Skeletal muscle tissue (tissue), 4 donors: ENCODE results near the gene RIPOR1. TPM values are rescaled to one million over a fixed set of nuclear protein-coding genes. Genes with fewer than 3 reads are reported as not detected.
"Not testable (repeated sequence)": the region's sequence is repeated elsewhere in the genome, so short reads cannot be mapped to it uniquely, and the experiment has no call there.

Experiments
- H3K27ac ChIP-seq: one replicate; pipeline ENCODE4 v1.7.0; 2013; ENCODE audit warnings: mild to moderate bottlenecking, low read depth, low read length, inconsistent platforms
- H3K27me3 ChIP-seq, 3 donors: one replicate each; pipeline ENCODE4 v1.7.0; 2013; ENCODE audit warnings: low read length in 3 of 3; ENCODE audit not compliant: control insufficient read depth in 3 of 3, insufficient read depth in 3 of 3
- H3K36me3 ChIP-seq, 3 donors: one replicate each; pipeline ENCODE4 v1.7.0; 2013; ENCODE audit warnings: low read length in 3 of 3; ENCODE audit not compliant: control insufficient read depth in 3 of 3, insufficient read depth in 3 of 3
- H3K4me1 ChIP-seq, 3 donors: one replicate each; pipeline ENCODE4 v1.7.0; 2013; ENCODE audit warnings: low read length in 3 of 3, mild to moderate bottlenecking in 3 of 3; ENCODE audit not compliant: control insufficient read depth in 3 of 3, insufficient read depth in 3 of 3
- H3K4me3 ChIP-seq, 3 donors: one replicate each; pipeline ENCODE4 v1.7.0; 2013; ENCODE audit warnings: low read length in 3 of 3
- H3K9ac ChIP-seq, 3 donors: one replicate each; pipeline ENCODE4 v1.7.0; 2013; ENCODE audit warnings: low read length in 3 of 3, mild to moderate bottlenecking in 3 of 3, moderate library complexity in 2 of 3, low read depth in 1 of 3
- H3K9me3 ChIP-seq, 3 donors: one replicate each; pipeline ENCODE4 v1.7.0; 2013; ENCODE audit warnings: low read length in 3 of 3; ENCODE audit not compliant: control insufficient read depth in 3 of 3
- total RNA-seq: library from RNA; depleted of rRNA; stranded (reverse); fragments of >200 nt; gene quantifications from one replicate; pipeline ENCODE4 v1.2.3, GENCODE V29; 2014
- donor health status: Osteomylitis.

RIPOR1 gene
- total RNA-seq, result 30.8 TPM

GRCh38 chr16:67528222-67528869 is at the start of gene RIPOR1:
RIPOR1 (plus strand) TSS chr16:67528829; CDS start chr16:67538447, 9,618 bp downstream.
- no peaks in the 10 kb centered on the region for H3K9me3 ChIP-seq
- no peaks in the 10 kb centered on the region for H3K27me3 ChIP-seq
- no peaks in the 10 kb centered on the region for H3K36me3 ChIP-seq
- H3K4me1 ChIP-seq, result peaks cover 26 to 34% (median 30%) of the 10 kb centered on the region in 3 donors
- peak within 1 kb of the TSS; percentile 82 to 94 (median 91) for H3K4me3 ChIP-seq
- peak within 1 kb of the TSS; percentile 83 to 96 (median 96) for H3K9ac ChIP-seq
- peak within 1 kb of the TSS; percentile 86 for H3K27ac ChIP-seq

GRCh38 chr16:67480833-67481560 is 47.6 kb upstream of the RIPOR1 start, which contains the start of gene ATP6V0D1:
ATP6V0D1 (minus strand) TSS chr16:67481157; CDS start chr16:67481086, 71 bp downstream.
- Histone ChIP-seq H3K27ac (peak within 1 kb of the TSS; percentile 99), H3K4me3 (peak within 1 kb of the TSS; percentile 94 to 100 (median 98)), H3K27me3 (no peaks in the 10 kb centered on the region), H3K9ac (peak within 1 kb of the TSS; percentile 96 to 99 (median 96)), H3K9me3 (no peaks in the 10 kb centered on the region), H3K4me1 (peaks cover 28 to 39% (median 30%) of the 10 kb centered on the region in 3 donors), H3K36me3 (peaks cover 0 to 13% (median 4%) of the 10 kb centered on the region in 3 donors)

GRCh38 chr16:67481561-67482232 is 46.9 kb upstream of the RIPOR1 start:
- Histone ChIP-seq H3K4me3 (peak overlapping the region; percentile 81 to 86 (median 83)), H3K9me3 (no peaks in the 10 kb centered on the region), H3K4me1 (peaks cover 27 to 39% (median 28%) of the 10 kb centered on the region in 3 donors), H3K36me3 (peaks cover 0 to 13% (median 4%) of the 10 kb centered on the region in 3 donors), H3K27ac (peak overlapping the region; percentile 81), H3K9ac (peak overlapping the region; percentile 83 to 96 (median 90)), H3K27me3 (no peaks in the 10 kb centered on the region)

GRCh38 chr16:67482233-67482924 is 46.2 kb upstream of the RIPOR1 start:
- peaks cover 27 to 39% (median 28%) of the 10 kb centered on the region in 3 donors for H3K4me1 ChIP-seq
- no peaks in the 10 kb centered on the region for H3K27me3 ChIP-seq
- H3K27ac ChIP-seq, result no peak overlapping the region
- peaks cover 0 to 13% (median 4%) of the 10 kb centered on the region in 3 donors for H3K36me3 ChIP-seq
- peak overlapping the region; percentile 81 to 86 (median 83) for H3K4me3 ChIP-seq
- peak overlapping the region; percentile 72 to 96 (median 90) for H3K9ac ChIP-seq
- H3K9me3 ChIP-seq, result no peaks in the 10 kb centered on the region

GRCh38 chr16:67483150-67483549 is 45.5 kb upstream of the RIPOR1 start, which contains the start of gene AGRP:
AGRP (minus strand) TSS chr16:67483547; CDS start chr16:67483398, 149 bp downstream.
- Histone ChIP-seq H3K9ac (peak within 1 kb of the TSS in 2 of 3 donors; percentile 33 to 72), H3K9me3 (no peaks in the 10 kb centered on the region), H3K4me1 (peaks cover 27 to 39% (median 28%) of the 10 kb centered on the region in 3 donors), H3K27me3 (no peaks in the 10 kb centered on the region), H3K4me3 (peak within 1 kb of the TSS in 1 of 3 donors; percentile 49), H3K36me3 (peaks cover 0 to 11% (median 4%) of the 10 kb centered on the region in 3 donors), H3K27ac (no peak within 1 kb of the TSS)

GRCh38 chr16:67483731-67484525 is 44.7 kb upstream of the RIPOR1 start:
- Histone ChIP-seq H3K4me3 (no peak overlapping the region), H3K4me1 (peaks cover 27 to 36% (median 28%) of the 10 kb centered on the region in 3 donors), H3K27ac (no peak overlapping the region), H3K36me3 (peaks cover 0 to 11% (median 4%) of the 10 kb centered on the region in 3 donors), H3K9ac (no peak overlapping the region), H3K27me3 (no peaks in the 10 kb centered on the region), H3K9me3 (no peaks in the 10 kb centered on the region)

GRCh38 chr16:67486805-67487204 is 41.8 kb upstream of the RIPOR1 start:
- no peak overlapping the region for H3K9ac ChIP-seq
- peaks cover 0 to 11% (median 4%) of the 10 kb centered on the region in 3 donors for H3K36me3 ChIP-seq
- H3K4me3 ChIP-seq, result no peak overlapping the region
- peaks cover 12 to 20% (median 12%) of the 10 kb centered on the region in 3 donors for H3K4me1 ChIP-seq
- H3K27ac ChIP-seq, result no peak overlapping the region
- no peaks in the 10 kb centered on the region for H3K27me3 ChIP-seq
- H3K9me3 ChIP-seq, result no peaks in the 10 kb centered on the region

- H3K36me3 ChIP-seq, result peaks cover 0 to 11% (median 4%) of the 10 kb centered on the region in 3 donors
- not testable (repeated sequence) for H3K9ac ChIP-seq, H3K4me3 ChIP-seq, H3K27me3 ChIP-seq, H3K9me3 ChIP-seq, H3K27ac ChIP-seq
- H3K4me1 ChIP-seq, result peaks cover 4 to 12% (median 4%) of the 10 kb centered on the region in 3 donors
Observed at GRCh38 chr16:67487561-67487960, 41.1 kb upstream of the RIPOR1 start.
